Effector memory CD4-positive, alpha-beta T cell (primary cell): Measurements from ENCODE around the gene KRTCAP2.

Source experiments
- DNase-seq, 3 donors: peaks; one replicate each; pipeline ENCODE4 v3.0.0-alpha.2; 2020
- H3K27ac ChIP-seq: 2 replicates; pipeline ENCODE4 v1.7.0; 2013; ENCODE audit warnings: mild to moderate bottlenecking, low read length, moderate library complexity; ENCODE audit not compliant: insufficient read depth, poor library complexity, severe bottlenecking
- H3K27me3 ChIP-seq: replicated peaks from 2 replicates; pipeline ENCODE4 v1.7.0; 2013; ENCODE audit warnings: mild to moderate bottlenecking, low read length; ENCODE audit not compliant: insufficient read depth, control insufficient read depth, poor library complexity, severe bottlenecking
- H3K36me3 ChIP-seq: 2 replicates; pipeline ENCODE4 v1.7.0; 2013; ENCODE audit warnings: mild to moderate bottlenecking, low read length, moderate library complexity; ENCODE audit not compliant: control insufficient read depth, insufficient read depth
- H3K4me1 ChIP-seq: 2 replicates; pipeline ENCODE4 v1.7.0; 2013; ENCODE audit warnings: low read length, mild to moderate bottlenecking; ENCODE audit not compliant: control insufficient read depth, insufficient read depth, poor library complexity, severe bottlenecking
- H3K4me3 ChIP-seq: 2 replicates; pipeline ENCODE4 v1.7.0; 2013; ENCODE audit warnings: low read length, low read depth, mild to moderate bottlenecking; ENCODE audit not compliant: insufficient read depth, poor library complexity, severe bottlenecking
- H3K9me3 ChIP-seq: 2 replicates; pipeline ENCODE4 v1.7.0; 2013; ENCODE audit warnings: mild to moderate bottlenecking, low read length, moderate library complexity; ENCODE audit not compliant: control insufficient read depth

Gene KRTCAP2

GRCh38 chr1:155182052-155182550 lies 9.0 kb upstream of the KRTCAP2 start:
- Histone ChIP-seq H3K27me3 (no peaks in the 10 kb centered on the region), H3K27ac (no peak overlapping the region), H3K9me3 (no peaks in the 10 kb centered on the region), H3K4me1 (peaks cover under 1% of the 10 kb centered on the region), H3K36me3 (peaks cover 36% of the 10 kb centered on the region), H3K4me3 (no peak overlapping the region)
- no peak for DNase-seq

GRCh38 chr1:155181371-155182051 lies 8.4 kb upstream of the KRTCAP2 start:
- Histone ChIP-seq H3K4me3 (no peak overlapping the region), H3K27ac (no peak overlapping the region), H3K36me3 (peaks cover 36% of the 10 kb centered on the region), H3K27me3 (no peaks in the 10 kb centered on the region), H3K9me3 (no peaks in the 10 kb centered on the region), H3K4me1 (peaks cover 6% of the 10 kb centered on the region)
- DNase-seq: no peak

GRCh38 chr1:155179112-155180031 lies 6.3 kb upstream of the KRTCAP2 start:
- peaks cover 22% of the 10 kb centered on the region for H3K4me1 ChIP-seq
- no peaks in the 10 kb centered on the region for H3K27me3 ChIP-seq
- H3K36me3 ChIP-seq: peaks cover 36% of the 10 kb centered on the region
- H3K4me3 ChIP-seq: no peak overlapping the region
- H3K27ac ChIP-seq: no peak overlapping the region
- H3K9me3 ChIP-seq: no peaks in the 10 kb centered on the region
- DNase-seq: no peak

- no peak for DNase-seq
- Histone ChIP-seq H3K36me3 (peaks cover 36% of the 10 kb centered on the region), H3K9me3 (no peaks in the 10 kb centered on the region), H3K4me1 (peaks cover 29% of the 10 kb centered on the region), H3K27ac (no peak overlapping the region), H3K4me3 (no peak overlapping the region), H3K27me3 (no peaks in the 10 kb centered on the region)
Measured at GRCh38 chr1:155178441-155179111, 5.5 kb upstream of the KRTCAP2 start.

GRCh38 chr1:155177918-155178281 lies 4.8 kb upstream of the KRTCAP2 start:
- H3K4me3 ChIP-seq: no peak overlapping the region
- no peaks in the 10 kb centered on the region for H3K27me3 ChIP-seq
- H3K4me1 ChIP-seq: peaks cover 29% of the 10 kb centered on the region
- DNase-seq: no peak
- no peak overlapping the region for H3K27ac ChIP-seq
- H3K9me3 ChIP-seq: no peaks in the 10 kb centered on the region
- peaks cover 36% of the 10 kb centered on the region for H3K36me3 ChIP-seq

- Histone ChIP-seq H3K36me3 (peaks cover 35% of the 10 kb centered on the region), H3K4me3 (no peak overlapping the region), H3K4me1 (peaks cover 30% of the 10 kb centered on the region), H3K27ac (no peak overlapping the region), H3K9me3 (no peaks in the 10 kb centered on the region), H3K27me3 (no peaks in the 10 kb centered on the region)
- no peak for DNase-seq
Measured at GRCh38 chr1:155177192-155177917, 4.3 kb upstream of the KRTCAP2 start.

GRCh38 chr1:155176544-155177071 lies 3.5 kb upstream of the KRTCAP2 start:
- Histone ChIP-seq H3K9me3 (no peaks in the 10 kb centered on the region), H3K27ac (peak overlapping the region; percentile 9), H3K4me1 (peaks cover 32% of the 10 kb centered on the region), H3K27me3 (no peaks in the 10 kb centered on the region), H3K4me3 (no peak overlapping the region), H3K36me3 (peaks cover 29% of the 10 kb centered on the region)
- DNase-seq: peak; percentile 59 to 72 (median 60)

GRCh38 chr1:155175927-155176371 lies 2.8 kb upstream of the KRTCAP2 start:
- no peak for DNase-seq
- H3K9me3 ChIP-seq: no peaks in the 10 kb centered on the region
- no peaks in the 10 kb centered on the region for H3K27me3 ChIP-seq
- H3K36me3 ChIP-seq: peaks cover 23% of the 10 kb centered on the region
- H3K4me3 ChIP-seq: no peak overlapping the region
- peaks cover 32% of the 10 kb centered on the region for H3K4me1 ChIP-seq
- peak overlapping the region; percentile 9 for H3K27ac ChIP-seq

- Histone ChIP-seq H3K27me3 (no peaks in the 10 kb centered on the region), H3K27ac (no peak overlapping the region), H3K4me1 (peaks cover 32% of the 10 kb centered on the region), H3K9me3 (no peaks in the 10 kb centered on the region), H3K4me3 (no peak overlapping the region), H3K36me3 (peaks cover 23% of the 10 kb centered on the region)
- DNase-seq: no peak
Measured at GRCh38 chr1:155175281-155175926, 2.3 kb upstream of the KRTCAP2 start.
